KMS-11 (cell line): Measurements from ENCODE around the gene RPH3AL.

ENCODE experiments used
- H2AFZ ChIP-seq: fragments of 200-600 bp; sonication (generic); 2 replicates; pipeline ENCODE4 v1.6.1; 2016; ENCODE audit warnings: antibody characterized with exemption, mixed run types, low read depth
- H3K27ac ChIP-seq: fragments of 200-600 bp; sonication (generic); 2 replicates; pipeline ENCODE4 v1.6.1; 2016; ENCODE audit warnings: mild to moderate bottlenecking, mixed run types
- H3K27me3 ChIP-seq: fragments of 200-600 bp; sonication (generic); 2 replicates; pipeline ENCODE4 v1.6.1; 2017; ENCODE audit warnings: mild to moderate bottlenecking, low read depth, mixed run types, moderate library complexity; ENCODE audit not compliant: insufficient read depth
- H3K36me3 ChIP-seq: fragments of 200-600 bp; sonication (generic); 2 replicates; pipeline ENCODE4 v1.6.1; 2017; ENCODE audit warnings: mild to moderate bottlenecking, mixed run types; ENCODE audit not compliant: insufficient read depth
- H3K4me1 ChIP-seq: fragments of 200-600 bp; sonication (generic); 2 replicates; pipeline ENCODE4 v1.6.1; 2016; ENCODE audit warnings: mild to moderate bottlenecking, low read depth, mixed run types; ENCODE audit not compliant: poor library complexity, severe bottlenecking
- H3K4me2 ChIP-seq: fragments of 200-600 bp; sonication (generic); 2 replicates; pipeline ENCODE4 v1.7.0; 2016; ENCODE audit warnings: mild to moderate bottlenecking, mixed run types
- H3K4me3 ChIP-seq: fragments of 200-600 bp; sonication (generic); IDR thresholded peaks from 2 replicates; pipeline ENCODE4 v1.6.1; 2017; ENCODE audit warnings: low read depth, low read length, mixed read lengths; ENCODE audit not compliant: insufficient read depth
- H3K79me2 ChIP-seq: fragments of 200-600 bp; sonication (generic); 2 replicates; pipeline ENCODE4 v1.6.1; 2016; ENCODE audit warnings: low read depth, mixed run types; ENCODE audit not compliant: insufficient read depth
- H3K9ac ChIP-seq: fragments of 200-600 bp; sonication (generic); 2 replicates; pipeline ENCODE4 v1.6.1; 2016; ENCODE audit warnings: mild to moderate bottlenecking, mixed run types
- H4K20me1 ChIP-seq: fragments of 200-600 bp; sonication (generic); 2 replicates; pipeline ENCODE4 v1.6.1; 2016; ENCODE audit warnings: mild to moderate bottlenecking, mixed run types; ENCODE audit not compliant: insufficient read depth
- TF ChIP-seq, protein P1 (sequence below): fragments of 200-600 bp; sonication (generic); conservative IDR thresholded peaks from 2 replicates; pipeline ENCODE4 v1.6.1; 2017; ENCODE audit warnings: low read depth, mild to moderate bottlenecking, antibody characterized with exemption, low read length, moderate library complexity, mixed read lengths

The RPH3AL gene

DNA sequence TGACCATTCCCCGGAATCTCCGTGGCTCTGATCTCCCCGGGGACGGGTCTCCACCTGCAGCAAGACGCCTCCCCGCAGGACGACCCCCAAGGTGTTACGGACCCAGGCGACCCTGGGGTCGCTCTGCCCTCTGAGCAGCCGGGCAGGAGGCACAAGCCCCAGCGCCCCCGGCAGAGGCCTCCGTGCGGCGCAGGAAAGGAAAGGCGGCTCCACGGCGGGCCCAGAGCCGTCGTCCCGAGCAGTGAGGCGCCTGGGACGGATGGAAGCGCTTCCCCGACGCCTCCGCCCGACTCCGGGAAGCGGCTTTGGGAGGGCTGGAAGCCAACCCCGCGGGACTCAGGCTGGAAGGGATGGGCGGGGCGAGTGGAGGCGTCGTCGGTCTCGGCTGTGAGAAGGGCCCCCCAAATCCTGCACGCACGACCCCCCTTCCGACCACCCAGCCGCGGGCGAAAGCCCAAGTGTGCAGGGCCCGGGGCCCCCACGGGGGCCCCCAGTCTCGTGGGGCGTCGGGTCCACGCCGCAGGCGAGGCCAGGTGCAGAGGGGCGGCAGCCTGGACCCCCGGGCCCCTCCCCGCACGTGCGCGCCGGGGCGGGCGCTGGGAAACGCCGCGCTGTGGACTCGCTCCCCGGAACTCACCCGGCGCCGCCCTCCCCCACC is 32.7 kb upstream of the RPH3AL start:
- no peaks in the 10 kb centered on the region for H4K20me1 ChIP-seq
- no peaks in the 10 kb centered on the region; the same call in 1 of the 2 replicates for H3K27me3 ChIP-seq
- no peak overlapping the region for H2AFZ ChIP-seq
- H3K36me3 ChIP-seq: no peaks in the 10 kb centered on the region
- no peaks in the 10 kb centered on the region for H3K4me1 ChIP-seq
- H3K79me2 ChIP-seq: no peaks in the 10 kb centered on the region
- H3K27ac ChIP-seq: no peak overlapping the region
- H3K4me3 ChIP-seq: no peak overlapping the region
- no peak overlapping the region for H3K9ac ChIP-seq
- no peak overlapping the region for H3K4me2 ChIP-seq
- TF ChIP-seq, protein P1, sequence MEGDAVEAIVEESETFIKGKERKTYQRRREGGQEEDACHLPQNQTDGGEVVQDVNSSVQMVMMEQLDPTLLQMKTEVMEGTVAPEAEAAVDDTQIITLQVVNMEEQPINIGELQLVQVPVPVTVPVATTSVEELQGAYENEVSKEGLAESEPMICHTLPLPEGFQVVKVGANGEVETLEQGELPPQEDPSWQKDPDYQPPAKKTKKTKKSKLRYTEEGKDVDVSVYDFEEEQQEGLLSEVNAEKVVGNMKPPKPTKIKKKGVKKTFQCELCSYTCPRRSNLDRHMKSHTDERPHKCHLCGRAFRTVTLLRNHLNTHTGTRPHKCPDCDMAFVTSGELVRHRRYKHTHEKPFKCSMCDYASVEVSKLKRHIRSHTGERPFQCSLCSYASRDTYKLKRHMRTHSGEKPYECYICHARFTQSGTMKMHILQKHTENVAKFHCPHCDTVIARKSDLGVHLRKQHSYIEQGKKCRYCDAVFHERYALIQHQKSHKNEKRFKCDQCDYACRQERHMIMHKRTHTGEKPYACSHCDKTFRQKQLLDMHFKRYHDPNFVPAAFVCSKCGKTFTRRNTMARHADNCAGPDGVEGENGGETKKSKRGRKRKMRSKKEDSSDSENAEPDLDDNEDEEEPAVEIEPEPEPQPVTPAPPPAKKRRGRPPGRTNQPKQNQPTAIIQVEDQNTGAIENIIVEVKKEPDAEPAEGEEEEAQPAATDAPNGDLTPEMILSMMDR: no peak

DNA sequence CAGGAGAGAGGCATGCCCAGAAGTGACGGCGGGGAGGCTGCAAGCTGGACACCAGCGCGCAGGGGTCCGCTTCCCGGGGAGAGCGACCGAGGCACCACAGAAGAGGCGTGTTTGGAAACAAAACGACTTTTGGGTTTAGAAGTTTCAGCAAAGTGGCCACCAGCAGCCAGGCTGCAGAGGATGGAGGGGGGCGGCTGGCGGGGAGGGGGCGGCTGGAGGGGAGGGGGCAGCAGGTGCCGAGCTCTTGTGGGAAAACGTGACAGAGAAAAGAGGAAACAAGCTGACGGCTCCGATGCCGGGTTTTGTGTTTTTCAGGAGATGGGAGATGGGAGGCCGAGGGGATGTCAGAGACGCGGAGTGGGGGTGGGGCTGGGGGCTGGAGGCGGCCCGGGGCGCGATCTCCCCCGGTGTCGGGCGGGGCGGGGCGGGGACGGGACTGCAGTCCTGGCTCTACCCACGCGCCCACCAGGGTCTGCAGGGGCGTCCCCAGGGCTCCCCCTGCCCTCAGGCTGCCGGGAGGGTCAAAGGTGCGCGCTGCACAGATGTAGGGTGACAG is 32.1 kb upstream of the RPH3AL start:
- no peaks in the 10 kb centered on the region for H3K27me3 ChIP-seq
- H3K36me3 ChIP-seq: no peaks in the 10 kb centered on the region
- no peaks in the 10 kb centered on the region for H4K20me1 ChIP-seq
- TF ChIP-seq, protein P1: no peak
- no peak overlapping the region for H2AFZ ChIP-seq
- H3K9ac ChIP-seq: no peak overlapping the region
- H3K79me2 ChIP-seq: no peaks in the 10 kb centered on the region
- no peak overlapping the region for H3K4me2 ChIP-seq
- H3K4me1 ChIP-seq: no peaks in the 10 kb centered on the region
- H3K4me3 ChIP-seq: no peak overlapping the region
- H3K27ac ChIP-seq: no peak overlapping the region

DNA sequence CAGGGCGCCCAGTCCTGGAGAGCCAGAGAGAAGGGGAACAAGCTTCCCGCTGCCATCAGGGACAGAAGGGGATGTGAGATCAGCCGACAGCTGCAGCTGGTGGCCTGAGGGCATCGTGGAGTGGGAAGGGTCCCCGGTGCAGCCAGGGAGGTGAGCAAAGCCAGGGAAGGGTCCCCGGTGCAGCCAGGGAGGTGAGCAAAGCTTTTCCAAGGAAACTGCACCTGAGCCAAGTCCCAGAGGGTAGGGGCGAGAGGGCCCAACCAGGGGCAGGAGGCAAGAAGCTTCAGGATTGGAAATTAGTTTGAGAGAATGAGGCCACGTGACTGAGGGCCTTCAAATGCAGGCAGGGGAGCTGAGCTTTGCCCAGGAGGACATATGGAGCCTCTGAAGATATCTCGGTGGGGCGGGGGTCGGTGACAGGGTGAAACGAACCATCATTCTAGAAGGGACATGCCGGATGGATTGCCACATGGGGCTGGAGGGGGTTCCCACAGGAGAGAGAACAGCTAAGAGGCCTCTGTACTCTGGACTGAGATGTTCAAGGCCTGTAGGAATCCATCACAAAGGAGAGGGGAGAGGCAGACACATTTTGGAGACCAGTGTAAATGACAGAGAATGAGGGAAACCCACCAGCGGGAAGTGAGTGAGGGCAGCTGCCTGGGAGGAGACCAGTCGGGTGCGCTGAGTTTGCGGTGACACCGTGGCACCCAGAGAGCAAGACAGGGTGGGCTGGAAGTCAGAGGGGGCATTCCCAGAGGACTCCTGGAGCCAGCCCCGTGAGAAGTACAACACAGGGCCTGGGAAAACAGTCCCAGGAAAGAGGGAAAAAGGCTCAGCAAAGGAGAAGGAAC is 31.4 kb upstream of the RPH3AL start:
- Histone ChIP-seq H3K4me1 (no peaks in the 10 kb centered on the region), H3K79me2 (no peaks in the 10 kb centered on the region), H3K36me3 (no peaks in the 10 kb centered on the region), H3K27ac (no peak overlapping the region), H4K20me1 (no peaks in the 10 kb centered on the region), H3K4me3 (no peak overlapping the region), H2AFZ (no peak overlapping the region), H3K9ac (no peak overlapping the region), H3K4me2 (no peak overlapping the region), H3K27me3 (no peaks in the 10 kb centered on the region)
- TF ChIP-seq, protein P1: no peak

DNA sequence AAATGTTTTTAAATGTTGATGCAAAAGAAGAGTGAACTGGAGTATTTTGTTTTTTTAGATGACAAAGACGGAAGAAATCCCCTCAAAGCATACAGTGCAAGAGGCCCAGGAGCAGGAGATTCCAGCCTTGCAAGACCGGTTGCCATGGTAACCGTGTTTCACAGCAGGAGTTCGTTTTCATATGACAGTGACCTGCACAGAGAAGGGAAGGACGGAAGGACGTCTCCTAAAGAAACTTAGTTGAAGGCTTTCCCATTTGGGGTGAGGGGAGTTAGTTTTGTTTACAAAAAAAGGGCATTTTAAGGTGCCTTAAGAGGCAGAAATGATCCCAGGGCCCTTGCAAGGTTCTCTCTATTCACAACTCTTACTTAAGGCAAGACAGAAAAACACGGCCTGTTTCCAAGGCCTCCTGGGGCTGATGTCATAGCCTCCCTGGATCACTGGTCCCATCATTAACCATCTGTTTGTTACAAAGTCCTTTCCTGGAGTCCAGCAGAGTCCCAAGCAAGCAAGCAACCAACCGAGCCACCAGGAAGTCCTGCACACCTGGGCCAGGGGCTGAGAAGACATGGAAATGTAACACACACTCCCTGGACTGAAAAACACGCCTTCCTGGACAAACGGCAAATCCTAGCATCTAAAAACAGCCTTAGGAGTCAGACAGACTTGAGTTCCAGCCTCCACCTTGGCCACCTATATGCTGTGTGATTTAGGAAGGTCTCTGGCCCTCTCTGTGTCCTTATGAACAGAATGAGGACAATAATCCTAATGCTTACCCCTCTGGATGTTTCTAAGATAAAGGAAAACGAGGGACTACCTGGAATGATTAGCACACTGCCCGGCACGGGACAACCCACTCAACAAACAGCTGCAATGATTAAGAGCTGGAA is 30.3 kb upstream of the RPH3AL start:
- no peaks in the 10 kb centered on the region for H3K4me1 ChIP-seq
- H2AFZ ChIP-seq: no peak overlapping the region
- H3K4me2 ChIP-seq: no peak overlapping the region
- no peaks in the 10 kb centered on the region for H3K27me3 ChIP-seq
- H3K9ac ChIP-seq: no peak overlapping the region
- H3K36me3 ChIP-seq: no peaks in the 10 kb centered on the region
- TF ChIP-seq, protein P1: no peak
- H3K4me3 ChIP-seq: no peak overlapping the region
- no peak overlapping the region for H3K27ac ChIP-seq
- no peaks in the 10 kb centered on the region for H3K79me2 ChIP-seq
- H4K20me1 ChIP-seq: no peaks in the 10 kb centered on the region
